ENCODE measurements around the gene PTGS1.
"Not testable (repeated sequence)": the region's sequence is repeated elsewhere in the genome, so short reads cannot be mapped to it uniquely, and the experiment has no call there.

GRCh38 chr9:122363131-122363530 lies 7.7 kb upstream of the PTGS1 start:
- not testable (repeated sequence) for TF ChIP-seq CTCF (IDR thresholded peaks at IDR 0.05); ZFX (IDR thresholded peaks at IDR 0.05; ENCODE audit: borderline replicate concordance)

All from 22Rv1 (cell line).